ENCODE data around the gene OTOG.

OTOG gene

DNA sequence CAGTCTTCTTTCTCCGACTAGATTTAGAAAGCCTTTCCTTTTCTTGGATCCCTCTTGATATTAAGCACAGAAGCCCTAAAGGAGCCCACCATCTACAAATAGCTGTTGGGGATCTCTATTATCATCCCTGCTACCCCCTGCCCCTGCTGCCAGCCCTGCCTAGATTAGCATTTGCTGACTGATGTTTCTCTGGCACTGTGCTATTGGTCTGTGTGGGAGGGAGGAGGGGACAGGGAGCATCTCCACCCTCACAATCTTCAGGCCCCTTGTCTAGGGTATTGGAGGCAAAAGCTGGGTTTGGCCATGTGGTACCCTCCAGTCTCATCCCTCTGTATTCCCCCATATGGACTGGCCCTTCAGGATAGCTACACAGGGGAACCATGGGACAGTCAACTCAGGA, 9.0 kb upstream of the OTOG start:
- no peak for TF ChIP-seq CTCF (IDR thresholded peaks at IDR 0.05; ENCODE audit: borderline replicate concordance, insufficient read depth, low read depth, low read length)
- no peak overlapping the region for H3K4me3 ChIP-seq (ENCODE audit: low read depth, low read length)

GRCh38 chr11:17538731-17539130, 8.3 kb upstream of the OTOG start:
- no peak overlapping the region for H3K4me3 ChIP-seq (ENCODE audit: low read depth, low read length)
- TF ChIP-seq CTCF (IDR thresholded peaks at IDR 0.05; ENCODE audit: borderline replicate concordance, insufficient read depth, low read depth, low read length), result no peak

- TF ChIP-seq CTCF (IDR thresholded peaks at IDR 0.05; ENCODE audit: borderline replicate concordance, insufficient read depth, low read depth, low read length), result no peak
- no peak overlapping the region for H3K4me3 ChIP-seq (ENCODE audit: low read depth, low read length)
Observed at GRCh38 chr11:17540807-17541206, 6.3 kb upstream of the OTOG start.

DNA sequence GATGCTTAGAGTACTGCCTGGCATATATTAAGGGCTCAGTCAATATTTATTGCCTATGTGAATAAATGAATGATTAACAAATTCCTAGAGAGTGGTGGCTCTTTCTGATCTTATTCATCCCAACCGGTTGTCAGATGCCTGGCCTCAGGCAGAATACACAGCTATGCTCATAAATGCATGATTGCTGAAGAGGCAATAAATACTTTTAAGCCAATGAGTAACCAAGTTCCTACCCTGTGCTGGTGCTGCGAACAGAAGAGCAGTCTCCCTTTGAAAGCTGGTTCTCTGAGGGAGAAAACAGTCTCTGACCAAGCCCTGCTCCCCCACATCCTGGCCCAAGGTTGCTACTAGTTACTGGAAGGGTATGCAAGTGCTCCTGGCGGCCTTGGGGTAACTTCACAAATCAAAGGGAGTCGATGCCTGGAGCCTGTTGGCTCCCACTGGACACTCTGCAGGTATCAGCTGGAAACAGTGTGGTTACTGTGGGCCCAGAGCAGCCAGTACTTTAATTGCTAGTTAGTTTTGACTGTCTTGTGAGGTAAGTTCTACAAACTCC, 5.7 kb upstream of the OTOG start:
- TF ChIP-seq CTCF (IDR thresholded peaks at IDR 0.05; ENCODE audit: borderline replicate concordance, insufficient read depth, low read depth, low read length), result no peak
- no peak overlapping the region for H3K4me3 ChIP-seq (ENCODE audit: low read depth, low read length)

DNA sequence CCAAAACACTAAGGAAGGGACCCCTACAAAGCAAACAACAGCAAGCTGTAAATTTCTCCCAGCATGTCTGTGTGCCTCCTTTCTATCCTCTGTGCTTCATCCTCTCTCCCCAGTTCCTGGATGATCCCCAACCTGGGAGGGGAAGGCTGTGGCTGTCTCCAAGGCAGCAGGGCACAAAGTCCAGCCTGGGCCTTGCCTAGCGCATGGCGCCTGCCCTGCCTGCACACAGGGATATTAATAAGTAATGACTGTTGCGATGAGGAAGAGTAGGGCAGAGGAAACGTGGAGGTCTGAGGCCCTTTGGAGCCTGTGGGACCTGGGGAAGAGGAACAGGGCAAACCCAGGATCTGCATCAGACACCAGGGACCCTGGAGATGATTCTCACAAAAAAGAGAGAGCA, 4.8 kb upstream of the OTOG start:
- no peak for TF ChIP-seq CTCF (IDR thresholded peaks at IDR 0.05; ENCODE audit: borderline replicate concordance, insufficient read depth, low read depth, low read length)
- no peak overlapping the region for H3K4me3 ChIP-seq (ENCODE audit: low read depth, low read length)

- no peak for TF ChIP-seq CTCF (IDR thresholded peaks at IDR 0.05; ENCODE audit: borderline replicate concordance, insufficient read depth, low read depth, low read length)
- H3K4me3 ChIP-seq (ENCODE audit: low read depth, low read length), result no peak overlapping the region
Observed at GRCh38 chr11:17543041-17543440, 4.0 kb upstream of the OTOG start.

GRCh38 chr11:17543574-17544180, 3.4 kb upstream of the OTOG start:
- TF ChIP-seq CTCF (IDR thresholded peaks at IDR 0.05; ENCODE audit: borderline replicate concordance, insufficient read depth, low read depth, low read length), result no peak
- H3K4me3 ChIP-seq (ENCODE audit: low read depth, low read length), result no peak overlapping the region

Data from GM12875 (cell line).